Activated CD4-positive, alpha-beta T cell treated with anti-CD3 and anti-CD28 coated beads for 4 hours (primary cell): ENCODE results near the gene ZMIZ1.
"Not testable (repeated sequence)": the region's sequence is repeated elsewhere in the genome, so short reads cannot be mapped to it uniquely, and the experiment has no call there.

ENCODE experiments used
- DNase-seq, 2 donors: peaks; one replicate each; pipeline ENCODE4 v3.0.0-alpha.2; 2020

ZMIZ1 gene

GRCh38 chr10:79332610-79333315 lies 264.0 kb downstream of the ZMIZ1 start:
- not testable (repeated sequence) for DNase-seq

DNA sequence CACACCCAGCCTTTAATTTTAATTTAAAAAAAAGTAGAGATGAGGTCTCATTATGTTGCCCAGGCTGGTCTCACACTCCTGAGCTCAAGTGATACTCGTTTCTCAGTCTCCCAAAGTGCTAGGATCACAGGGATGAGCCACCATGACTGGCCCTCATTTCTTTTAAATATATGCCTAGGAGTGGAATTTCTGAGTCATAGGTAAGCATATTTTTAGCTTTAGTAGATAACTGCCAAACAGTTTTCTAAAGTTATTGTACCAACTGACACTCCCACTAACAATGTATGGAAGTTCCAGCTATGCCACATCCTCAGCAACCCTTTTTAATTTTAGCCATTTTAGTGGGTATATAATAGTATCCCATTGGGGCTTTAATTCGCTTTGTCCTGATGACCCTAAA lies 264.7 kb downstream of the ZMIZ1 start:
- DNase-seq = no peak

DNA sequence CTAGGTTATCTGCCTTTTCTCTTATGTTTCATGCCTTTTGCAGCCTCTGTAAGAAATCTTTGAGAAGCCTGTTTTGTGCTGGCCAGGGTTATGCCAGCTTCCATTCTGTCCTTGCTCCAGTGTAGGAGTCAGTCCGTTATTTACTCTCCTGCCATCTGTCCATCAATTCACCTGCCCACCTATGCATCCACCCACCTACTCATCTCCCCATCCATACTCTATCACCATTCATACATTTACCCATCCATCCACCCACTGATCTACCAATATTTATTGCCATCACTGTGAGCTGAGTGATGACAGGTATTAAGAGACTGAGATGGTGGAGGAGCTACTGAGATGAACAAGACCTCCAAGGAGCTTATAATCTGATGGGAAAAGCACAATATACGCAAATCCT lies 265.8 kb downstream of the ZMIZ1 start:
- no peak for DNase-seq

DNA sequence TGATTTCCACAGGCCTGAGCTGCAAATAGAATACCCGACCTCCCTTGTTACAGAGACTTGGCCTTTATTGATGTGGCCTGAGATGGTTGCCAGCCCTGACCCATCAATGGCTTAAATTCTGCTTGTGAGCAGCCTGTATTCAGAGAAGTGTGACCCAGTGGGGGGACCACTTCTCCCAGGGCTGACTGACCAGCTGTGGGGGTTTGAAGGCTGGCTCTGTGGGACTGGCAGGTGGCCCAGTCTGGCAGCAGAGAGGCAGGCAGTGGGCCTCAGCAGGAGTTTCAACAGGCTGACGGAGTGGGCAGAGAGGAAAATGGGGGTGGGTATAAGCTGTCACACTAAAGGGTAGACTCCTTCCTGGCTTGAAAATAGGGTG lies 266.3 kb downstream of the ZMIZ1 start:
- no peak for DNase-seq

GRCh38 chr10:79335470-79336235 lies 266.9 kb downstream of the ZMIZ1 start:
- DNase-seq = no peak

DNA sequence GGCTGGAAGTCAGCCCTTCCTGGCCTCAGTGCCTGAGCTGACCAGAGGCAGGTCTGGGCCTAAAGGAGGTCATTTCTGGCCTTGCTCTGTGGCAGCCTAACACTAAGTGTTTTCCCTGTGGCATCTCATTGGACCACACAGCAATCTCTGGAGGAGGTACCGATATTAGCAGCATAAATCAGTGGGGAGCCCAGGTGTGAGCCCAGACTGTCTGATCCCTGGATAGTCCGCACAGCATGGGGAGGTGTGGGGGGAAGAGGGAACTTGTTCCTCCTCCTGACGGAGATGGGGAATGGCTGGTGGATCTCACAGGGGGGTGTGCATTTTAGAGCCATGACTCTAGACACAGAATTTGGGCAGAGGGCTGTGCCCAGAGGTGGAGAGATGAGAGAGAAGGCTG lies 267.5 kb downstream of the ZMIZ1 start:
- no peak for DNase-seq

- no peak for DNase-seq
These were observed 268.0 kb downstream of the ZMIZ1 start for GRCh38 chr10:79336739-79337138.

GRCh38 chr10:79337783-79338469 lies 269.2 kb downstream of the ZMIZ1 start:
- DNase-seq = not testable (repeated sequence)

GRCh38 chr10:79339266-79339665 lies 270.5 kb downstream of the ZMIZ1 start:
- DNase-seq = no peak

DNA sequence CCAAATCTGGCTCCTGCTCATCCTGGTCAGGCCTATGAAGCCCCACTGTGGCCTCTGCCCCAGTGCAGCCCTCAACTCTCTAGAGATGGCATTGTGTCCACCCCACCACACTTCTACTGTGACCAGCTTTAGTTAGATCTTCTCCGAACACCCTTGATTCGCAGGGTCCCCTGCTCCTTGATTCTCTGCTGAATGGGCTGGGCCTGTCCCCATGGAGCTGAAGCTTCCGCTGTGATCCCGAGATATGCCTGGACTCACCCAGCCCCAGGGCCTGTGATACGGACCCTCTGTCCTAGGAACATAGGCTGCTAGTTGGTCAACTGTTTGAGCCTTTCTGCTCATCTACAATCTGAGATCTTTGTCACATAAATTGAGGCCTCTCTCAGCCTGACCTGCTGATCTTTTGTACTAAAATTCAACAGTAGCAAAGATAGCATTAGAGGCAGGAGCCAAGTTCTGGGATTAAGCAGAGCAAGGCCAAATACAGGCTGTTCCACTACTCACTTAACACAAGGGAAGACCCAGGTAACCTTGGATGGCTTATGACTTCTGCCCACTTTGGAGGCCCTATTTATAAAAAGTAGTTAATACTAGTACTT lies 272.0 kb downstream of the ZMIZ1 start:
- DNase-seq = no peak

DNA sequence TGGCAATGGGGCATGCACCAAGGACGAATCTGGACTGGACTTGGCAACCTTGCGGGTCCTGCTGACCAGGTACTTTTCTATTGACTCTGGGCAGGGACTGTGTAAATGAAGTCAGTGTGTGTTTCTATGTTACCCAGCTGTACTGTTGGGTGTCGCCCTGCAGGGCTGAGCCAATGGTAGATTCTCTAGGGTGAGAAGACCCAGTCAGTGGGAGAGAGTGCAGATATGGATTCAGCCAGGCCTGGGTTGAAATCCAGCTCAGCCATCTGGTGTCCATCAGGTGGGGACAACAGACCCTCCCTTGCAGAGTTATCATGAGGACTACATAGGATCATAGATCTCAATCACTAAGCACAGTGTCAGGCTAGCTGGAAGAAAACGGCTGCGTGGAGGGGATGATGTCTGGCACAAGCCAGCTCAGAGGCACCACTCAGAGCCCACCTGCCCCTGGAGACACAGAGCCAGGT lies 273.6 kb downstream of the ZMIZ1 start:
- no peak for DNase-seq

DNA sequence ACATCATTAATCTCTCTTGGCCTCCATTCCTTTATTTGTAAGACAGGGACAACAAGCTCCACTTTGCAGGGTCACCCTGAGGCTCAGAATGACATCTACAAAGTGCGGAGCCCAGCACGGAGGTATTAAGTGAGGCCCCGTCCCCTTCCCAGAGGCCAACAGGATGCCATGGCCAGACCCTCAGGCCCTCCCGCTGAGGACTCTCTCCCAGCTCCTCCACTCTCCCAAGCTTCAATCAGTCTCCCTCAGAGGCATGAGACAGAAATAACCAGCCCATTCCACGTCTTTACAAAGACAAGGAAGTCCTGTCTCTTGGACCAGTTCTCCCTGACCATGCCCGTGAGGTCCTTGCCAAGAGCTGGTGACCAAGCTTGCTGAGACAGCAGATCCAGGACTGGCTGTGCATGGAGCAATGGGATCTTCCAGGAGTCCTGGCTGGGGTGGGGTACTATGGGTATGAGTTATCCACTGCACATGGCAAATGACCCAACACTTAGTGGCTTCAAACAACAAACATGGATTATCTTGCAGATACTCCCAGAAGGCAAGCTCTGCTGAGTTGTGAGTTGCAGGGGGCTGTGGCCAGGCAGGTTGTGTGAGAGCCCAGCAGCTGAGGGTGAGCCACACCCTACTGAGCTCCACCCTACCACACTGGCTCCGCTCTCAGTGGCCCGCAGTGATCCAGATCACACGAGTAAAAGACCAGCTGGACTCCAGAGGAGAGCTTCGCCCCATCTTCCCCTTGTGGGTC lies 274.2 kb downstream of the ZMIZ1 start:
- no peak for DNase-seq

DNA sequence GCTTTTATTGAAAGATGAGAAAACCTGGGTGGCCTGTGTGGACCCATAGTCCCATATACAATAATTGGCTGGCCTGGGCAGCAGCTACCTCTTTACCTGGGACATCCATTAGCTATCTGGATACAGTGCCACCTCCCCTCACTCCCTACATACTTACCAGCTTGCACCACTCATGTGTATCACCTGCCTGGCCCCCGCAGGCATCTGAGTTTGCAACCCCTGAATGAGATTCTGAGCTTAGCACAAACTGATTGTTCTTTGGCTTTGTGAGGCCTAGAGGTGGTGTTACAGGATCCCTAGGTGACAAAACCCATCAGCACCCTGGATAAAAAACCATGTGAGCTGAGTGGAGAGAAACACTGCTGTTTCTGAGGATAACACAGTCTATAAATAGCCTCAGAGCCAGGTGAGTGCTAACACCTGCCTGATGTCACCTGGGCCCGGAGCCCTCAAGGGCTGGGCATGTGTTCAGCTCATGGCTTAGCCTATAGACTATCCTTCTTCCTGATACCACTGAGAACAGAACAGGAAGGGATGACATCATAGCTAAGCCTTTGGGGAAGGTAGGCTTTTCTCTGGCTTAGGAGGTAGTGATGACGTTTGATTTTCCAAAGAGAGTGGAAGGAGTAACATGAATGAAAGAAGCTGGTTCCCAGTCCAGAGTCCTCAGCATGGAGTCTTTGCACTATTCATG lies 275.9 kb downstream of the ZMIZ1 start:
- no peak for DNase-seq

DNA sequence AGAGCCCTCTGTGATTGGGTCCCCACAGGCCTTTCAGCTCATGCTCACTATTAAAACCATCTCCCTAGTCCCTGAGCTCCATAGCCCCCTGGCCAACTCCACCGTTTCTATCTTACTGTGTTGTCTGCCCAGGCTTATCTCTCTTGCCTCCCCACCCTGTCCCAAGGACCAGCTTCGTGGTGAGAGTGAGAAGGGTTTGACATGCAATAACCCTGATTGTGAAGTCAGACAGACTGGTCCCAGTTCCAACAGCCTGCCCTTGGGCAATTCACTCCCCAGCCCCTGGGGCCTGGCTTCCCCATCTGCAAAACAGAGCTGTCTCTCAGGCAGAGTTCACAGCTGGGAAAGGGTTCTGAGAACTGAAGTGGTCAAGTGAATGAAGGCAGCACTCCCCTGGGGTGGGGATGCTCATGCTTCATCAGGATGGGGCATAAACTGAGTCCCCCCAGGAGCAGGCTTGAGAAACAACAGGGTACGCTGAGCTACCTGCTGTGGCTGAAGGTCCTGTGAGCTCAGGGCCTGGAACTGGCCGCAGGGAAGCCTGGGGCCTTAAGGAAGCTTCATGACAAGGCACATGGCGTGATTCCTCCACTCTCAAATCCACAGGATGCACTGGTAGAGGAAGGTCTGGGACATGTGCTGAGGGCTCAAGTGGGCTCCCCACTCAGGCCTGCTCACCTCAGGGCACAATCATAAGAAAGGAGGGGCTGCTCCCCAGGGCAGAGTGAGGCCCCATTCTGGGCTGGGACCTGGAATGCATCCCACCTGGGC lies 276.7 kb downstream of the ZMIZ1 start:
- DNase-seq = no peak

- no peak for DNase-seq
These were observed 277.2 kb downstream of the ZMIZ1 start for GRCh38 chr10:79346012-79346340.

- DNase-seq = no peak
These were observed 277.8 kb downstream of the ZMIZ1 start for GRCh38 chr10:79346388-79347225.

DNA sequence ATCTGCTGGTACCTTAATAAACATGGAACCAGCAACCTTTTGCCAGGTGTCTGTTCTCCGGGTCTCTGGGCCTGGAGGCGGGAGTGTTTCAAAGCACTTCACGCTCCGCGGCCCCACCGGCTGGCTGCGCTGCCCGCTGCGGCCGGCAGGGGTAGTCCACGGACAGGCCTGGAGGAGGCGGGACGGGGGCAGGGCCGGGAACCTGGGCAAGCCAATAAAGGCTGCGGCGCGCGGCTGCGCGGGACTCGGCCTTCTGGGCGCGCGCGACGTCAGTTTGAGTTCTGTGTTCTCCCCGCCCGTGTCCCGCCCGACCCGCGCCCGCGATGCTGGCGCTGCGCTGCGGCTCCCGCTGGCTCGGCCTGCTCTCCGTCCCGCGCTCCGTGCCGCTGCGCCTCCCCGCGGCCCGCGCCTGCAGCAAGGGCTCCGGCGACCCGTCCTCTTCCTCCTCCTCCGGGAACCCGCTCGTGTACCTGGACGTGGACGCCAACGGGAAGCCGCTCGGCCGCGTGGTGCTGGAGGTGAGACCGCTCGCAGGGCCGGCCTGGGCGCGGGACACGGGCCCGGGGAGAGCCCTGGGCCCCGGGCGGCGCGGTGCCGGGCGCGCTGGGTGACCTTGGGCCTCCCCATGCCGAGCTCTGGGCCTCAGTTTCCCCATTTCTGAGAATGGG lies 278.6 kb downstream of the ZMIZ1 start, which contains the start of gene PPIF:
PPIF (plus strand) TSS at position 244 of the 668 bp plus-strand sequence; CDS start at position 324, 80 bp downstream.
- DNase-seq = peak; percentile 90 to 95

DNA sequence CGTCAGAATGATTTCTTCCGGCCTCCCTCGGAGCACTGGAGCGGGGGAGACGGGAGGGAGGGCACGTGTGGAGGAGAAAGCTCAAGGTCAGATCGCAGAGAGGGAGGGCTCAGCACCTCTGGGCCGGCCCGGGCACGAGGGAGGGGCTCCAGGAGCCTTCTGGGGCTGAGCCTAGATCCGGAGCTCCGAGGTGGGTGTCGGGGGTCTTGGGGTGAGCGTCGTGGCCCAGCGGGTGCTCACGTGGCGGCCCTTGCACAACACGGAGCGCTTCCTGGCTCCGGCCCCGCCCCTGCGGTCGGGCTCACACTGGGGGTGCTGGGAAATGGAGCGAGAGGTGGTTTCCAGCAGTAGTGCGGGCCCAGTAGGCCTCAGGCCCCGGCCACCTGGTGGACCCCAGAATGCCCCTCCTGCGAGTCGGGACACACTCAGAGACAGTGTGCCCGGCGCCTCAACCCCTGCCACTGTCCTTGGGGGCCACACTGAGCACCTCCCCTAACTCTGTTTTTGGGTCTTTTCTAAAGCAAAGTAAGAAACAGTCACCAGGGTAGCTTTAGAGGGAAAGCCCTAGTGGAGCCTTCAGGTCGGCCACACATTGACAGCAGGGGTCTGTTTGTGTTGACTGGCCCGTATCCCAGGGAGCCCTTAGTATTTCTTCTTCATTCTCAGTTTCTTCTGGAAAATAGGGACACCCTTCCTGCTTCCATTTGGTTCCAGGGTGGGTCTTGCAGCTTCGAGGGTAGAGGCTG lies 279.3 kb downstream of the ZMIZ1 start:
- DNase-seq = peak; percentile 71 to 76

GRCh38 chr10:79348640-79348988 lies 279.8 kb downstream of the ZMIZ1 start:
- no peak for DNase-seq
